HUES64 (cell line): ENCODE results near the gene RASA2.
"Not testable (repeated sequence)": the region's sequence is repeated elsewhere in the genome, so short reads cannot be mapped to it uniquely, and the experiment has no call there.

ENCODE experiments used
- H3K27ac ChIP-seq: 2 replicates; pipeline ENCODE4 v1.7.0; 2013; ENCODE audit warnings: low read depth, low read length, inconsistent platforms
- H3K27me3 ChIP-seq: 2 replicates; pipeline ENCODE4 v1.6.1; 2013; ENCODE audit warnings: mild to moderate bottlenecking, low read length; ENCODE audit not compliant: insufficient read depth
- H3K36me3 ChIP-seq: 2 replicates; pipeline ENCODE4 v1.6.1; 2013; ENCODE audit warnings: mild to moderate bottlenecking, low read length; ENCODE audit not compliant: insufficient read depth
- H3K4me1 ChIP-seq: 2 replicates; pipeline ENCODE4 v1.6.1; 2013; ENCODE audit warnings: mild to moderate bottlenecking, low read length, moderate library complexity; ENCODE audit not compliant: insufficient read depth
- H3K4me3 ChIP-seq: 2 replicates; pipeline ENCODE4 v1.5.1; 2013; ENCODE audit warnings: mild to moderate bottlenecking, low read length, moderate library complexity
- H3K9ac ChIP-seq: 2 replicates; pipeline ENCODE4 v1.6.1; 2013; ENCODE audit warnings: mild to moderate bottlenecking, low read depth, low read length
- H3K9me3 ChIP-seq: 2 replicates; pipeline ENCODE4 v1.6.1; 2013; ENCODE audit warnings: low read depth, low read length; ENCODE audit not compliant: insufficient read depth
- WGBS: fragments of 150-250, 120-280 bp; methylation state at CpG from one replicate; pipeline ENCODE4 v1.1.7; 2013; ENCODE audit warnings: missing lambda C conversion rate; 5-methylcytosine and 5-hydroxymethylcytosine counted together

The RASA2 gene

GRCh38 chr3:141524988-141525387, 38.2 kb downstream of the RASA2 start:
- H3K27ac ChIP-seq = no peak overlapping the region
- H3K9me3 ChIP-seq = no peaks in the 10 kb centered on the region
- WGBS = 93% methylated on average over 1 of the region's 1 CpG
- peaks cover 15% of the 10 kb centered on the region for H3K4me1 ChIP-seq
- no peak overlapping the region for H3K9ac ChIP-seq
- H3K27me3 ChIP-seq = no peaks in the 10 kb centered on the region
- H3K36me3 ChIP-seq = peaks cover 6% of the 10 kb centered on the region; the same call in 1 of the 2 replicates
- H3K4me3 ChIP-seq = no peak overlapping the region

DNA sequence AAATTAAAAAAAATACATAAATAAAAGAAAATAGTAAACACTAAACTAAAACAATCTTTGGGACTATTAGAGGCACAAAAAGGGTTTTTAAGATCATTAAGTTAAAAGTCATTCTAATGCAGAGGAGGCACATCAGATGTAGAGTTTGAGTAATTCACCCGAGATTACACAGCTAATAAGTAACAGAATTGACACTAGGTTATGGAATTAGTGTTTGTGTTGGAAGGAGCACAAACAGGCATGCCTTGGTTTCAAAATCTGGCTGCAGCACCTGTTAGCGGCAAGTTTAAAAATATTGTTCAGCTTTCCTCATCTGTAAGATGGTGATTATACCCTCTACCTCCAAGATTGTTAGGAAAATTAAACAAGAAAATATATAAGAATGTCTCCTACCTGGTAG, 39.0 kb downstream of the RASA2 start:
- Histone ChIP-seq H3K4me3 (no peak overlapping the region), H3K9me3 (no peaks in the 10 kb centered on the region), H3K4me1 (peaks cover 15% of the 10 kb centered on the region), H3K36me3 (no peaks in the 10 kb centered on the region; the same call in 1 of the 2 replicates), H3K27me3 (no peaks in the 10 kb centered on the region), H3K27ac (no peak overlapping the region), H3K9ac (no peak overlapping the region)
- WGBS = 92% methylated on average over 2 of the region's 2 CpGs

GRCh38 chr3:141526709-141527108, 39.9 kb downstream of the RASA2 start:
- peaks cover 15% of the 10 kb centered on the region for H3K4me1 ChIP-seq
- no peak overlapping the region for H3K27ac ChIP-seq
- H3K36me3 ChIP-seq = no peaks in the 10 kb centered on the region; the same call in 1 of the 2 replicates
- no peak overlapping the region for H3K9ac ChIP-seq
- H3K27me3 ChIP-seq = no peaks in the 10 kb centered on the region
- no peak overlapping the region for H3K4me3 ChIP-seq
- no peaks in the 10 kb centered on the region for H3K9me3 ChIP-seq

- WGBS = no CpG with 5 or more reads among the region's 1 CpG
- H3K36me3 ChIP-seq = no peaks in the 10 kb centered on the region; the same call in 1 of the 2 replicates
- no peak overlapping the region for H3K9ac ChIP-seq
- peaks cover 15% of the 10 kb centered on the region for H3K4me1 ChIP-seq
- H3K4me3 ChIP-seq = no peak overlapping the region
- no peaks in the 10 kb centered on the region for H3K27me3 ChIP-seq
- no peak overlapping the region for H3K27ac ChIP-seq
- H3K9me3 ChIP-seq = no peaks in the 10 kb centered on the region
Measured at GRCh38 chr3:141528800-141529199, 42.0 kb downstream of the RASA2 start.

DNA sequence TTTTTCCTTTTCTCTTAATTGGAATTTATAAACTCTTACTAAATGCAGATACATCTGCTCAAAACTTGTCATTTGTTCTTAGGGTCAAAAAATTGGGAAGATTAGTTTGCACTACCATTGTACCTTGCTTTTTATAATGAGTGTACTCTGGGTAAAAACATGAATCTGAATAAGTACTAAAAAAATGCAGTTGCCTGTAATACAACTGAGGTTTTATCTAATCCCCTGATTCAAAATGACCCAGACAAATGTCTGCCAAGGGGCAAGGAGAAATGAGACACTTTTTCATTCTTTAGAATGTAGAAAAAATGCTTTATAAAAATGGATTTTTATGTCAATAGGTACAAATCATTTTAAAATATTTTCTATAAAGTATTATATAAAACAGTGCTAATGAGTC, 42.4 kb downstream of the RASA2 start:
- no peak overlapping the region for H3K4me3 ChIP-seq
- no peak overlapping the region for H3K27ac ChIP-seq
- H3K4me1 ChIP-seq = peaks cover 15% of the 10 kb centered on the region
- peaks cover 1% of the 10 kb centered on the region; the same call in 1 of the 2 replicates for H3K36me3 ChIP-seq
- no peaks in the 10 kb centered on the region for H3K9me3 ChIP-seq
- no peak overlapping the region for H3K9ac ChIP-seq
- no peaks in the 10 kb centered on the region for H3K27me3 ChIP-seq

DNA sequence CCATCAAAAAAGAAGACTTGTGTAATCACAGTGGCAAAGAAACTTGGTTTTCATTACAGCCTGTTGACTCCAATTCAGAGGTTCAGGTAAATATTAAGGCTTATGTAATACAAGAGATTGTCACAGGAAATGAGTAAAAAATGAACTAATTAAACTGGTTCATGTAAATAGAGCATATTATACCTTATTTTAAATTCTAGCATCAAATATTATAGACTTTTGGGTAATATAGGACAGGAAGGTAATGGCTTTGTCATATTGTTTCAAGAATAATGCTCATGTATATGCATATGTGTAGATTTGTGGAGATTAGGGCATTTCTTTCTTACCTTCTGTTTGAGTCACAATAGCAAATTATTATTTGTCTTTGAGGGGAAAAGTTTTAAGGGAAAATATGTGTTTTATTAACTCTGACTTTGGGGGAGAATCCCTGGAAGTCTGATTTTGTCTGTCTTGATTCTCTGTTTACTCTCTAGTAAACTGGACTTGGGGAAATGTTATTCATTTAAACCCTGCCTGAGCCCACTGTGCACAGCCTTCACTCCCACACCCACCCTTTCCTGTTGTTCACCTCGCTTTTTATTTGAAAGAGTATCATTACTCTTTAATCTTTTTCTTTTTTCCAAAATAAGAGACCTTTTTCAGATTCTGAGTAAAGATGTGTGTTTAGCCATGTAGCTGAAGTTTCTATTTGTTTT, 43.0 kb downstream of the RASA2 start:
- Histone ChIP-seq H3K4me1 (peaks cover 15% of the 10 kb centered on the region), H3K27ac (no peak overlapping the region), H3K9me3 (no peaks in the 10 kb centered on the region), H3K4me3 (no peak overlapping the region), H3K27me3 (no peaks in the 10 kb centered on the region), H3K9ac (no peak overlapping the region), H3K36me3 (peaks cover 7% of the 10 kb centered on the region; the same call in 1 of the 2 replicates)
- WGBS = 100% methylated on average over 1 of the region's 1 CpG

DNA sequence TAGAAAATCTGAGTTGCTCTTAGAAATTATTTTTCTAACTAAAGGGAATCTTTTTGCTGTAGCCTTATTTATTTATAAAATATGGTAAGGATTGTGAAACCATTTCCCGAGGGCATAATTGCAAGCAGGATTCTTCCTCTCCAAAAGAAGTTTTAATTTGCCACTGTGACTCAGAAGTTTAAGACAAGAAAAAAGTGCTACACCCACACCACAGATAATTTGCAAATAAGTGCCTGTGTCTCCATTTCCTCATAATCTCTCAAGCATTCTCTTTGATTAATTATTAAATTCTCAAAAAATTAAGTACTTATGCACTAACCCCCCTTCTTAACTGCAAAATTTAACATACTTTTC, 43.6 kb downstream of the RASA2 start:
- no peaks in the 10 kb centered on the region for H3K27me3 ChIP-seq
- H3K9ac ChIP-seq = no peak overlapping the region
- H3K9me3 ChIP-seq = peaks cover 4% of the 10 kb centered on the region; the same call in 1 of the 2 replicates
- no peak overlapping the region for H3K4me3 ChIP-seq
- WGBS = 89% methylated on average over 1 of the region's 1 CpG
- no peak overlapping the region for H3K27ac ChIP-seq
- H3K36me3 ChIP-seq = peaks cover 12% of the 10 kb centered on the region
- H3K4me1 ChIP-seq = peaks cover 15% of the 10 kb centered on the region

- no peak overlapping the region for H3K9ac ChIP-seq
- no peaks in the 10 kb centered on the region for H3K4me1 ChIP-seq
- H3K27ac ChIP-seq = no peak overlapping the region
- peaks cover 7% of the 10 kb centered on the region; the same call in 1 of the 2 replicates for H3K9me3 ChIP-seq
- H3K4me3 ChIP-seq = no peak overlapping the region
- H3K36me3 ChIP-seq = peaks cover 18% of the 10 kb centered on the region
- no CpG with 5 or more reads among the region's 1 CpG for WGBS
- no peaks in the 10 kb centered on the region for H3K27me3 ChIP-seq
Measured at GRCh38 chr3:141532609-141533008, 45.8 kb downstream of the RASA2 start.

- not testable (repeated sequence) for H3K4me1 ChIP-seq, H3K27ac ChIP-seq, H3K9ac ChIP-seq, H3K9me3 ChIP-seq, H3K27me3 ChIP-seq, H3K4me3 ChIP-seq
- 94% methylated on average over 5 of the region's 6 CpGs for WGBS
- peaks cover 22% of the 10 kb centered on the region for H3K36me3 ChIP-seq
Measured at GRCh38 chr3:141536017-141536416, 49.2 kb downstream of the RASA2 start.

GRCh38 chr3:141537856-141538255, 51.0 kb downstream of the RASA2 start:
- Histone ChIP-seq H3K4me3 (no peak overlapping the region), H3K9me3 (peaks cover 7% of the 10 kb centered on the region; the same call in 1 of the 2 replicates), H3K36me3 (peaks cover 30% of the 10 kb centered on the region), H3K4me1 (no peaks in the 10 kb centered on the region), H3K27ac (no peak overlapping the region), H3K9ac (no peak overlapping the region), H3K27me3 (no peaks in the 10 kb centered on the region)

DNA sequence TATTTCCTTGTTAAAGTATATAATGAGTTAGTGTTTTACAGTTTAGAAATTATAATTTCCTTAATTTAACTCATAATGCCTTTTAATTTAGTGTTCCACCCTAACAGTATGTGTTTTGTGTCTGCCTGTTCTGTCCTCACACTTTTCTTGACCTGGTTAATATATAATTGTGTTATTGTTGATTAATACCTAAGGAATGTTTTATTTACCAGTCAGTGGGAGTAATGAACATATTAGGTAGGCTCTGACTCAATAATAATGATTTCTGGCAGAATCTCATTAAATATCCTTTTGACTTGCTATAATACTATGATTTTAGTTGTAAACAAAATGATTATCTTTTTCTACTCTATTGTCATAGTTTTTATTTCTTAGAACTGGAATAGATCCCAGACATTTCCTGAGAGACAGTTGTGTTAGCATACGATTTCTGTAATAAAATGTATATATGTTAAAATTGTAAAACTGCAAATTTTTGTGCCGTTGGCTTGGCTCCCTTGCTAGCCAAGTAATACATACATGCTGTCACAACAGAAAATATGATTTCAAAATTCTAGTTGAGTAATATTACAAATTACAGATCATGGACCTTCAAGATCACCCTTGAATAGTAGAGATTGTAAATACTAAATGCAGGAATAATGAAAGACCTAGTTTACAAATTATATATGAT, 51.9 kb downstream of the RASA2 start:
- 89% methylated on average over 1 of the region's 2 CpGs for WGBS
- Histone ChIP-seq H3K9me3 (peaks cover 7% of the 10 kb centered on the region; the same call in 1 of the 2 replicates), H3K27me3 (no peaks in the 10 kb centered on the region), H3K4me1 (no peaks in the 10 kb centered on the region), H3K27ac (no peak overlapping the region), H3K9ac (no peak overlapping the region), H3K4me3 (no peak overlapping the region), H3K36me3 (peaks cover 34% of the 10 kb centered on the region)
